IMR-90 (cell line): ENCODE measurements around the gene CARMIL1.

Experiments used
- MAFK ChIP-seq: IDR thresholded peaks from 2 replicates; pipeline ENCODE4 v1.6.1; 2012; ENCODE audit warnings: low read depth, low read length, improper control_type of control experiment
- MAZ ChIP-seq: IDR thresholded peaks from 2 replicates; pipeline ENCODE4 v1.6.1; 2012; ENCODE audit warnings: low read depth, mild to moderate bottlenecking, low read length, improper control_type of control experiment, moderate library complexity, borderline replicate concordance
- NFE2L2 ChIP-seq: fragments of 150-350 bp; IDR thresholded peaks from 2 replicates; pipeline ENCODE4 v1.6.1; 2016; ENCODE audit warnings: low read depth, mild to moderate bottlenecking, low read length
- RAD21 ChIP-seq: IDR thresholded peaks from 2 replicates; pipeline ENCODE4 v1.6.1; 2012; ENCODE audit warnings: low read length, improper control_type of control experiment
- RFX5 ChIP-seq: IDR thresholded peaks from 2 replicates; pipeline ENCODE4 v1.8.0; 2012; ENCODE audit warnings: low read depth, mild to moderate bottlenecking, low read length, moderate library complexity
- USF2 ChIP-seq: fragments of 150-350 bp; IDR thresholded peaks from 2 replicates; pipeline ENCODE4 v1.6.1; 2017; ENCODE audit warnings: mild to moderate bottlenecking, antibody characterized with exemption, low read length, low read depth
- TF ChIP-seq, protein P1 (sequence below): conservative IDR thresholded peaks from 2 replicates; pipeline ENCODE4 v1.5.1; 2012; ENCODE audit warnings: mild to moderate bottlenecking, low read depth, low read length, improper control_type of control experiment

GRCh38 chr6:25333471-25333870 is 54.3 kb downstream of the CARMIL1 start:
- TF ChIP-seq, protein P1, sequence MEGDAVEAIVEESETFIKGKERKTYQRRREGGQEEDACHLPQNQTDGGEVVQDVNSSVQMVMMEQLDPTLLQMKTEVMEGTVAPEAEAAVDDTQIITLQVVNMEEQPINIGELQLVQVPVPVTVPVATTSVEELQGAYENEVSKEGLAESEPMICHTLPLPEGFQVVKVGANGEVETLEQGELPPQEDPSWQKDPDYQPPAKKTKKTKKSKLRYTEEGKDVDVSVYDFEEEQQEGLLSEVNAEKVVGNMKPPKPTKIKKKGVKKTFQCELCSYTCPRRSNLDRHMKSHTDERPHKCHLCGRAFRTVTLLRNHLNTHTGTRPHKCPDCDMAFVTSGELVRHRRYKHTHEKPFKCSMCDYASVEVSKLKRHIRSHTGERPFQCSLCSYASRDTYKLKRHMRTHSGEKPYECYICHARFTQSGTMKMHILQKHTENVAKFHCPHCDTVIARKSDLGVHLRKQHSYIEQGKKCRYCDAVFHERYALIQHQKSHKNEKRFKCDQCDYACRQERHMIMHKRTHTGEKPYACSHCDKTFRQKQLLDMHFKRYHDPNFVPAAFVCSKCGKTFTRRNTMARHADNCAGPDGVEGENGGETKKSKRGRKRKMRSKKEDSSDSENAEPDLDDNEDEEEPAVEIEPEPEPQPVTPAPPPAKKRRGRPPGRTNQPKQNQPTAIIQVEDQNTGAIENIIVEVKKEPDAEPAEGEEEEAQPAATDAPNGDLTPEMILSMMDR, result no peak
- TF ChIP-seq RAD21, result no peak
- no peak for TF ChIP-seq RFX5
- no peak for TF ChIP-seq NFE2L2
- TF ChIP-seq USF2, result no peak
- no peak for TF ChIP-seq MAZ
- no peak for TF ChIP-seq MAFK
